Right lung (tissue), 10 donors: ENCODE measurements around the gene PLK1. TPM values are rescaled to one million over a fixed set of nuclear protein-coding genes. Genes with fewer than 3 reads are reported as not detected.
A peak's percentile ranks its signal among the peaks of the same experiment; 100 is the strongest.
"Not testable (repeated sequence)": the region's sequence is repeated elsewhere in the genome, so short reads cannot be mapped to it uniquely, and the experiment has no call there.

Experiments
- DNase-seq, 2 donors: peaks; one replicate each; pipeline ENCODE4 v3.0.0-alpha.2; 2013
- long read RNA-seq, 8 donors: transcript quantifications; one replicate each; lab custom pipeline, GENCODE V29; 2026
- polyA plus RNA-seq, 5 donors: library from polyadenylated mRNA; unstranded; fragments of 120-200 nt; gene quantifications; one replicate each; pipeline versions ENCODE4 v1.2.1 to v1.2.3, GENCODE V29; 2013; ENCODE audit warnings: inconsistent platforms in 1 of 5, low replicate concordance in 1 of 5; ENCODE audit not compliant: insufficient read length in 5 of 5, insufficient read depth in 1 of 5

Gene PLK1
- 10 to 100 TPM; 17.6 to 40.6 (median 22.4) TPM for polyA plus RNA-seq
- long read RNA-seq, donor 1, transcript PLK1-201 (10 exons, 2,227 nt): major isoform, 11 of 11 reads
- long read RNA-seq, donor 1, partial matches to known transcripts: 0 of 11 reads
- long read RNA-seq, donor 1, other reads (novel, unspliced or antisense): 0 of 11 reads
- long read RNA-seq, donor 2, transcript PLK1-201 (10 exons, 2,227 nt): major isoform, 8 of 8 reads
- long read RNA-seq, donor 2, partial matches to known transcripts: 0 of 8 reads
- long read RNA-seq, donor 2, other reads (novel, unspliced or antisense): 0 of 8 reads
- long read RNA-seq, donor 3, transcript PLK1-201 (10 exons, 2,227 nt): major isoform, 5 of 5 reads
- long read RNA-seq, donor 3, partial matches to known transcripts: 0 of 5 reads
- long read RNA-seq, donor 3, other reads (novel, unspliced or antisense): 0 of 5 reads
- long read RNA-seq, donor 4, partial matches to known transcripts: 0 of 2 reads
- long read RNA-seq, donor 4, other reads (novel, unspliced or antisense): 0 of 2 reads
- long read RNA-seq, donor 5, transcript PLK1-201 (10 exons, 2,227 nt): major isoform, 16 of 22 reads
- long read RNA-seq, donor 5, partial matches to known transcripts: 5 of 22 reads
- long read RNA-seq, donor 5, other reads (novel, unspliced or antisense): 0 of 22 reads
- long read RNA-seq, donor 6, transcript PLK1-201 (10 exons, 2,227 nt): major isoform, 6 of 6 reads
- long read RNA-seq, donor 6, partial matches to known transcripts: 0 of 6 reads
- long read RNA-seq, donor 6, other reads (novel, unspliced or antisense): 0 of 6 reads
- long read RNA-seq, donor 7, transcript PLK1-201 (10 exons, 2,227 nt): major isoform, 6 of 6 reads
- long read RNA-seq, donor 7, partial matches to known transcripts: 0 of 6 reads
- long read RNA-seq, donor 7, other reads (novel, unspliced or antisense): 0 of 6 reads
- long read RNA-seq, donor 8, transcript PLK1-201 (10 exons, 2,227 nt): major isoform, 5 of 5 reads
- long read RNA-seq, donor 8, partial matches to known transcripts: 0 of 5 reads
- long read RNA-seq, donor 8, other reads (novel, unspliced or antisense): 0 of 5 reads

GRCh38 chr16:23678430-23679273 lies at the start of gene PLK1:
TSS of gene PLK1 (plus strand) at chr16:23678889. CDS start at chr16:23678933, 44 bp downstream.
- peak; percentile 70 to 77 for DNase-seq

GRCh38 chr16:23629516-23629915 lies 49.2 kb upstream of the PLK1 start:
- no peak for DNase-seq

- not testable (repeated sequence) for DNase-seq
Observed at GRCh38 chr16:23631874-23632273, 46.8 kb upstream of the PLK1 start.

GRCh38 chr16:23634461-23635036 lies 44.1 kb upstream of the PLK1 start:
- no peak for DNase-seq

GRCh38 chr16:23635958-23636357 lies 42.7 kb upstream of the PLK1 start:
- DNase-seq: no peak

GRCh38 chr16:23640615-23640930 lies 38.1 kb upstream of the PLK1 start:
- DNase-seq: no peak

- peak; percentile 87 to 90 for DNase-seq
Observed at GRCh38 chr16:23640931-23641765, 37.5 kb upstream of the PLK1 start, which contains the start of the genes DCTN5 and PALB2. TSS of gene DCTN5 (plus strand) at chr16:23641466. CDS start at chr16:23641543, 77 bp downstream. TSS of gene PALB2 (minus strand) at chr16:23641310. CDS start at chr16:23641157, 153 bp downstream.

- no peak for DNase-seq
Observed at GRCh38 chr16:23642246-23642774, 36.4 kb upstream of the PLK1 start.

GRCh38 chr16:23650674-23651416 lies 27.8 kb upstream of the PLK1 start:
- no peak for DNase-seq

- DNase-seq: no peak
Observed at GRCh38 chr16:23651943-23652468, 26.7 kb upstream of the PLK1 start.

- DNase-seq: no peak
Observed at GRCh38 chr16:23663918-23664317, 14.8 kb upstream of the PLK1 start.

GRCh38 chr16:23666571-23667354 lies 11.9 kb upstream of the PLK1 start:
- DNase-seq: no peak

- no peak for DNase-seq
Observed at GRCh38 chr16:23667355-23667659, 11.4 kb upstream of the PLK1 start.

- peak in 1 of 2 donors; percentile 21 for DNase-seq
Observed at GRCh38 chr16:23668225-23668624, 10.5 kb upstream of the PLK1 start.

- DNase-seq: no peak
Observed at GRCh38 chr16:23668873-23669272, 9.8 kb upstream of the PLK1 start.

- DNase-seq: no peak
Observed at GRCh38 chr16:23670137-23670776, 8.4 kb upstream of the PLK1 start.

GRCh38 chr16:23673971-23674614 lies 4.6 kb upstream of the PLK1 start:
- peak; percentile 42 to 44 for DNase-seq
